Tibial artery (tissue), 4 donors: ENCODE measurements around the gene ULK2.
"Not testable (repeated sequence)": the region's sequence is repeated elsewhere in the genome, so short reads cannot be mapped to it uniquely, and the experiment has no call there.

Source experiments
- DNase-seq, 2 donors: peaks; one replicate each; pipeline ENCODE4 v3.0.0-alpha.2; 2019
- H3K27ac ChIP-seq, 2 donors: fragments of 200-600 bp; sonication (generic) in 1 of 2; 1 replicate in 1 of 2; 2 replicates in 1 of 2; pipeline ENCODE4 v1.5.1; 2018 to 2019; ENCODE audit warnings: mild to moderate bottlenecking in 1 of 2
- H3K27me3 ChIP-seq, 2 donors: fragments of 200-600 bp; sonication (generic) in 1 of 2; one replicate each; pipeline versions ENCODE4 v1.5.1 to v1.6.0; 2016 to 2019
- H3K36me3 ChIP-seq, 3 donors: fragments of 200-600 bp; sonication (generic) in 2 of 3; one replicate each; pipeline ENCODE4 v1.5.1; 2016 to 2019; ENCODE audit warnings: mild to moderate bottlenecking in 2 of 3
- H3K4me1 ChIP-seq, 4 donors: fragments of 200-600 bp; sonication (generic) in 2 of 4; 1 replicate in 3 of 4; 2 replicates in 1 of 4; pipeline ENCODE4 v1.5.1; 2016 to 2019
- H3K4me3 ChIP-seq, 2 donors: fragments of 200-600 bp; sonication (generic) in 1 of 2; 1 replicate in 1 of 2; 2 replicates in 1 of 2; pipeline ENCODE4 v1.5.1; 2018 to 2019; ENCODE audit warnings: mild to moderate bottlenecking in 2 of 2
- H3K9me3 ChIP-seq, 3 donors: fragments of 200-600 bp; sonication (generic) in 1 of 3; one replicate each; pipeline ENCODE4 v1.5.1; 2016 to 2019
- CTCF ChIP-seq, 2 experiments: fragments of 200-600 bp in 1 of 2; fragments of 450-650 bp in 1 of 2; IDR thresholded peaks; one replicate each; pipeline ENCODE4 v1.5.1; 2017 to 2019; ENCODE audit warnings: antibody characterized with exemption in 2 of 2, mild to moderate bottlenecking in 1 of 2, moderate library complexity in 1 of 2
- intact Hi-C: fragments of 100-400 bp; cut with DNase I; formaldehyde crosslinking; loops from one replicate; pipeline ENCODE4 v1.15.0; 2023; ENCODE audit warnings: low total_unique reads

Gene ULK2

GRCh38 chr17:19766421-19767270, 101.1 kb downstream of the ULK2 start:
- H3K36me3 ChIP-seq, result peaks cover 0 to 11% (median 0%) of the 10 kb centered on the region in 3 donors
- no peaks in the 10 kb centered on the region for H3K27me3 ChIP-seq
- intact Hi-C loops, result loop anchor here (5.0 kb wide), 1 partner anchor 254 kb away; no protein-coding TSS in a partner anchor
- peaks cover 0 to 19% (median 12%) of the 10 kb centered on the region in 4 donors for H3K4me1 ChIP-seq
- no peak overlapping the region for H3K27ac ChIP-seq
- TF ChIP-seq CTCF (IDR thresholded peaks at IDR 0.05), result peak; percentile 92 to 98
- peak; percentile 75 to 85 for DNase-seq
- H3K9me3 ChIP-seq, result no peaks in the 10 kb centered on the region
- no peak overlapping the region for H3K4me3 ChIP-seq

- H3K4me1 ChIP-seq, result peaks cover 0 to 16% (median 9%) of the 10 kb centered on the region in 4 donors
- H3K27me3 ChIP-seq, result no peaks in the 10 kb centered on the region
- DNase-seq, result peak in 1 of 2 donors; percentile 66
- H3K27ac ChIP-seq, result no peak overlapping the region
- H3K36me3 ChIP-seq, result peaks cover 0 to 11% (median 0%) of the 10 kb centered on the region in 3 donors
- no peaks in the 10 kb centered on the region for H3K9me3 ChIP-seq
- intact Hi-C loops, result loop anchor here (5.0 kb wide), 1 partner anchor 254 kb away; no protein-coding TSS in a partner anchor
- TF ChIP-seq CTCF (IDR thresholded peaks at IDR 0.05), result no peak
- no peak overlapping the region for H3K4me3 ChIP-seq
Measured at GRCh38 chr17:19766016-19766415, 101.7 kb downstream of the ULK2 start.

GRCh38 chr17:19763991-19764390, 103.7 kb downstream of the ULK2 start:
- intact Hi-C loops, result loop anchor here (5.0 kb wide), 1 partner anchor 402 kb away; the partner anchor contains the start of gene B9D1

GRCh38 chr17:19763416-19763815, 104.3 kb downstream of the ULK2 start:
- no peaks in the 10 kb centered on the region for H3K9me3 ChIP-seq
- DNase-seq, result peak in 1 of 2 donors; percentile 46
- H3K4me1 ChIP-seq, result peaks cover 0 to 16% (median 7%) of the 10 kb centered on the region in 4 donors
- intact Hi-C loops, result loop anchor here (5.0 kb wide), 1 partner anchor 401 kb away; the partner anchor contains the start of gene B9D1
- TF ChIP-seq CTCF (IDR thresholded peaks at IDR 0.05), result no peak
- H3K27me3 ChIP-seq, result no peaks in the 10 kb centered on the region
- no peak overlapping the region for H3K4me3 ChIP-seq
- no peak overlapping the region for H3K27ac ChIP-seq
- no peaks in the 10 kb centered on the region for H3K36me3 ChIP-seq

More at GRCh38 chr17:19763991-19764390, 103.7 kb downstream of the ULK2 start:
- H3K27ac ChIP-seq, H3K36me3 ChIP-seq, H3K9me3 ChIP-seq, H3K4me3 ChIP-seq, H3K27me3 ChIP-seq: not testable (repeated sequence)
- peaks cover 0 to 16% (median 7%) of the 10 kb centered on the region in 4 donors for H3K4me1 ChIP-seq
- DNase-seq, result peak in 1 of 2 donors; percentile 15

- Histone ChIP-seq H3K27ac (no peak overlapping the region), H3K9me3 (no peaks in the 10 kb centered on the region), H3K36me3 (no peaks in the 10 kb centered on the region), H3K4me1 (peaks cover 0 to 16% (median 7%) of the 10 kb centered on the region in 4 donors), H3K4me3 (no peak overlapping the region), H3K27me3 (no peaks in the 10 kb centered on the region)
- DNase-seq, result peak; percentile 61 to 89
- TF ChIP-seq CTCF (IDR thresholded peaks at IDR 0.05), result peak; percentile 66 to 67
- intact Hi-C loops, result loop anchor here (5.0 kb wide), 1 partner anchor 400 kb away; the partner anchor contains the start of gene B9D1
Measured at GRCh38 chr17:19762515-19762961, 105.2 kb downstream of the ULK2 start.

GRCh38 chr17:19760746-19761145, 107.0 kb downstream of the ULK2 start:
- no peak for TF ChIP-seq CTCF (IDR thresholded peaks at IDR 0.05)
- Histone ChIP-seq H3K9me3 (no peaks in the 10 kb centered on the region), H3K4me1 (peaks cover 0 to 7% (median 7%) of the 10 kb centered on the region in 4 donors), H3K27me3 (no peaks in the 10 kb centered on the region), H3K4me3 (no peak overlapping the region), H3K27ac (no peak overlapping the region), H3K36me3 (no peaks in the 10 kb centered on the region)
- intact Hi-C loops, result loop anchor here (5.0 kb wide), 1 partner anchor 398 kb away; the partner anchor contains the start of gene B9D1
- no peak for DNase-seq
